Anterior cingulate cortex (tissue), 58 donors: ENCODE measurements around the gene SLC25A21.
A peak's percentile ranks its signal among the peaks of the same experiment; 100 is the strongest.
"Not testable (repeated sequence)": the region's sequence is repeated elsewhere in the genome, so short reads cannot be mapped to it uniquely, and the experiment has no call there.

ENCODE experiments used
- DNase-seq, 58 donors: peaks; one replicate each; lab custom pipeline; 2025; lab: John Stamatoyannopoulos, UW

Gene SLC25A21

GRCh38 chr14:37187840-37188577, 15.6 kb upstream of the SLC25A21 start:
- DNase-seq: not testable (repeated sequence)

- no peak for DNase-seq
Measured at GRCh38 chr14:37187294-37187693, 14.9 kb upstream of the SLC25A21 start.

GRCh38 chr14:37186865-37187264, 14.5 kb upstream of the SLC25A21 start:
- DNase-seq: no peak

- no peak for DNase-seq
Measured at GRCh38 chr14:37185670-37186069, 13.3 kb upstream of the SLC25A21 start.

GRCh38 chr14:37184520-37184919, 12.1 kb upstream of the SLC25A21 start:
- DNase-seq: not testable (repeated sequence)

- DNase-seq: no peak
Measured at GRCh38 chr14:37181441-37181840, 9.0 kb upstream of the SLC25A21 start.

GRCh38 chr14:37180886-37181285, 8.5 kb upstream of the SLC25A21 start:
- DNase-seq: not testable (repeated sequence)

GRCh38 chr14:37179896-37180502, 7.6 kb upstream of the SLC25A21 start:
- DNase-seq: no peak

- DNase-seq: no peak
Measured at GRCh38 chr14:37172936-37173614, 669 bp upstream of the SLC25A21 start.

GRCh38 chr14:37171678-37172023, 755 bp downstream of the SLC25A21 start:
- DNase-seq: no peak

- no peak for DNase-seq
Measured at GRCh38 chr14:37170993-37171392, 1.4 kb downstream of the SLC25A21 start.

GRCh38 chr14:37170237-37170636, 2.2 kb downstream of the SLC25A21 start:
- DNase-seq: no peak

GRCh38 chr14:37168721-37169120, 3.7 kb downstream of the SLC25A21 start:
- no peak for DNase-seq

- DNase-seq: no peak
Measured at GRCh38 chr14:37167151-37168047, 5.0 kb downstream of the SLC25A21 start.

GRCh38 chr14:37165794-37166193, 6.6 kb downstream of the SLC25A21 start:
- no peak for DNase-seq

GRCh38 chr14:37162307-37162706, 10.1 kb downstream of the SLC25A21 start:
- not testable (repeated sequence) for DNase-seq

GRCh38 chr14:37157987-37158386, 14.4 kb downstream of the SLC25A21 start:
- no peak for DNase-seq

- no peak for DNase-seq
Measured at GRCh38 chr14:37153483-37153882, 18.9 kb downstream of the SLC25A21 start.

- DNase-seq: no peak
Measured at GRCh38 chr14:37153005-37153404, 19.4 kb downstream of the SLC25A21 start.

- peak in 1 of 58 donors; percentile 6 for DNase-seq
Measured at GRCh38 chr14:37150414-37150813, 22.0 kb downstream of the SLC25A21 start.
